GM23248 (cell line): ENCODE results near the gene MTPN. TPM values are rescaled to one million over a fixed set of nuclear protein-coding genes. Genes with fewer than 3 reads are reported as not detected.

Experiments used
- DNase-seq: peaks from one replicate; pipeline ENCODE4 v3.0.0-alpha.2; 2015
- H2AFZ ChIP-seq: fragments of 200-600 bp; sonication (generic); 2 replicates; pipeline ENCODE4 v1.6.1; 2016; ENCODE audit warnings: antibody characterized with exemption
- H3F3A ChIP-seq: fragments of 200-600 bp; sonication (generic); 2 replicates; pipeline ENCODE4 v1.6.1; 2016; ENCODE audit warnings: mild to moderate bottlenecking, antibody characterized with exemption, mixed run types; ENCODE audit not compliant: insufficient read depth
- H3K27ac ChIP-seq: fragments of 200-600 bp; sonication (generic); 2 replicates; pipeline ENCODE4 v1.5.1; 2016; ENCODE audit warnings: mild to moderate bottlenecking
- H3K27me3 ChIP-seq: fragments of 200-600 bp; sonication (generic); replicated peaks from 2 replicates; pipeline ENCODE4 v1.6.1; 2016; ENCODE audit warnings: mild to moderate bottlenecking; ENCODE audit not compliant: insufficient read depth
- H3K36me3 ChIP-seq: fragments of 200-600 bp; sonication (generic); 2 replicates; pipeline ENCODE4 v1.6.1; 2016; ENCODE audit warnings: low read depth, mild to moderate bottlenecking
- H3K4me1 ChIP-seq: fragments of 200-600 bp; sonication (generic); 2 replicates; pipeline ENCODE4 v1.6.1; 2016; ENCODE audit warnings: mild to moderate bottlenecking; ENCODE audit not compliant: insufficient read depth
- H3K4me2 ChIP-seq: fragments of 200-600 bp; sonication (generic); one replicate; pipeline ENCODE4 v1.6.1; 2016; ENCODE audit warnings: mild to moderate bottlenecking; ENCODE audit not compliant: unreplicated experiment
- H3K4me3 ChIP-seq: fragments of 200-600 bp; sonication (generic); 2 replicates; pipeline ENCODE4 v1.5.1; 2016; ENCODE audit warnings: mild to moderate bottlenecking
- H3K79me2 ChIP-seq: fragments of 200-600 bp; sonication (generic); 2 replicates; pipeline ENCODE4 v1.6.1; 2016; ENCODE audit warnings: mild to moderate bottlenecking; ENCODE audit not compliant: insufficient read depth
- H3K9ac ChIP-seq: fragments of 200-600 bp; sonication (generic); 2 replicates; pipeline ENCODE4 v1.6.1; 2016; ENCODE audit warnings: mild to moderate bottlenecking
- H3K9me2 ChIP-seq: fragments of 200-600 bp; sonication (generic); 2 replicates; pipeline ENCODE4 v1.6.1; 2016; ENCODE audit warnings: mixed run types, mild to moderate bottlenecking, moderate library complexity; ENCODE audit not compliant: insufficient read depth
- H3K9me3 ChIP-seq: fragments of 200-600 bp; sonication (generic); one replicate; pipeline ENCODE4 v1.6.1; 2017; ENCODE audit warnings: low read depth
- H4K20me1 ChIP-seq: fragments of 200-600 bp; sonication (generic); 2 replicates; pipeline ENCODE4 v1.6.0; 2016; ENCODE audit not compliant: insufficient read depth
- EZH2 ChIP-seq: fragments of 200-600 bp; sonication (generic); IDR thresholded peaks from 2 replicates; pipeline ENCODE4 v1.6.1; 2018; ENCODE audit warnings: antibody characterized with exemption, mild to moderate bottlenecking; ENCODE audit not compliant: insufficient read depth, poor library complexity, severe bottlenecking
- EZH2phosphoT487 ChIP-seq: fragments of 200-600 bp; sonication (generic); IDR thresholded peaks from 2 replicates; pipeline ENCODE4 v1.6.1; 2018; ENCODE audit warnings: antibody characterized with exemption, moderate library complexity, mild to moderate bottlenecking, low read depth; ENCODE audit not compliant: insufficient read depth
- WGBS, 2 experiments: methylation state at CpG; one replicate each; pipeline ENCODE4 v1.1.6; 2015 to 2017; ENCODE audit warnings: low lambda C conversion rate in 2 of 2, low coverage in 1 of 2; ENCODE audit errors: missing lambda C conversion rate in 2 of 2; 5-methylcytosine and 5-hydroxymethylcytosine counted together
- in situ Hi-C: fragments of 300-500 bp; cut with MboI; formaldehyde crosslinking; loops from 2 replicates; pipeline ENCODE4 v1.15.0; 2020
- polyA plus RNA-seq: library from polyadenylated mRNA; unstranded; fragments of >200 nt; fragmentation: Nextera tagmentation; extraction: Ambion mirVana; gene quantifications from 2 replicates; pipeline ENCODE4 v1.2.1, GENCODE V29; 2016
- total RNA-seq: library from RNA; depleted of rRNA; stranded (reverse); fragments of >200 nt; shearing (Covaris generic); gene quantifications from 2 replicates; pipeline ENCODE4 v1.2.3, GENCODE V29; 2014

Gene MTPN
- total and polyA plus RNA-seq, 2 experiments from 2014 or later, result 133 to 145 TPM

GRCh38 chr7:136018104-136018503 is 40.9 kb upstream of the MTPN start:
- Histone ChIP-seq H3K9ac (no peak overlapping the region), H3K79me2 (no peaks in the 10 kb centered on the region), H4K20me1 (no peaks in the 10 kb centered on the region), H3K27me3 (0 out of 2 replicates have a peak, but pooled peaks cover 7% of the 10 kb centered on the region), H3K9me3 (no peaks in the 10 kb centered on the region), H3K36me3 (no peaks in the 10 kb centered on the region), H3K4me1 (no peaks in the 10 kb centered on the region), H3K27ac (no peak overlapping the region), H3K4me2 (no peak overlapping the region), H2AFZ (no peak overlapping the region), H3K4me3 (no peak overlapping the region), H3K9me2 (no peaks in the 10 kb centered on the region; the same call in 1 of the 2 replicates), H3F3A (no peaks in the 10 kb centered on the region)
- in situ Hi-C loops, result no loop called here
- TF ChIP-seq EZH2 (no peak), EZH2phosphoT487 (no peak)
- peak; percentile 66 for DNase-seq
- WGBS, 2 experiments, result 6 to 7% methylated on average over 2 of the region's 2 CpGs

- in situ Hi-C loops, result no loop called here
- WGBS, 2 experiments, result 66 to 73% methylated on average over 5 of the region's 5 CpGs
- peak; percentile 2 for DNase-seq
- H2AFZ ChIP-seq, result no peak overlapping the region
- H3K9me2 ChIP-seq, result no peaks in the 10 kb centered on the region; the same call in 1 of the 2 replicates
- 0 out of 2 replicates have a peak, but pooled peaks cover 7% of the 10 kb centered on the region for H3K27me3 ChIP-seq
- H3K27ac ChIP-seq, result no peak overlapping the region
- TF ChIP-seq EZH2phosphoT487 (no peak), EZH2 (no peak)
- H3K4me2 ChIP-seq, result no peak overlapping the region
- no peaks in the 10 kb centered on the region for H3F3A ChIP-seq
- H3K9ac ChIP-seq, result no peak overlapping the region
- H4K20me1 ChIP-seq, result no peaks in the 10 kb centered on the region
- no peak overlapping the region for H3K4me3 ChIP-seq
- H3K36me3 ChIP-seq, result no peaks in the 10 kb centered on the region
- H3K79me2 ChIP-seq, result no peaks in the 10 kb centered on the region
- no peaks in the 10 kb centered on the region for H3K9me3 ChIP-seq
- no peaks in the 10 kb centered on the region for H3K4me1 ChIP-seq
Measured at GRCh38 chr7:136016649-136017395, 39.7 kb upstream of the MTPN start.

GRCh38 chr7:136015638-136016037 is 38.5 kb upstream of the MTPN start:
- Histone ChIP-seq H3K27ac (no peak overlapping the region), H2AFZ (no peak overlapping the region), H3K4me3 (no peak overlapping the region), H3F3A (no peaks in the 10 kb centered on the region), H3K9ac (no peak overlapping the region), H3K9me2 (no peaks in the 10 kb centered on the region; the same call in 1 of the 2 replicates), H3K27me3 (0 out of 2 replicates have a peak, but pooled peaks cover 7% of the 10 kb centered on the region), H4K20me1 (no peaks in the 10 kb centered on the region), H3K79me2 (no peaks in the 10 kb centered on the region), H3K36me3 (no peaks in the 10 kb centered on the region), H3K4me2 (no peak overlapping the region), H3K9me3 (no peaks in the 10 kb centered on the region), H3K4me1 (no peaks in the 10 kb centered on the region)
- in situ Hi-C loops, result no loop called here
- WGBS, 2 experiments, result 33 to 40% methylated on average over 1 of the region's 1 CpG
- TF ChIP-seq EZH2phosphoT487, result no peak
- no peak for TF ChIP-seq EZH2
- no peak for DNase-seq

GRCh38 chr7:136014659-136015058 is 37.5 kb upstream of the MTPN start:
- Histone ChIP-seq H3K4me3 (no peak overlapping the region), H3K79me2 (no peaks in the 10 kb centered on the region), H2AFZ (no peak overlapping the region), H3K4me2 (no peak overlapping the region), H4K20me1 (no peaks in the 10 kb centered on the region), H3K27ac (no peak overlapping the region), H3K9ac (no peak overlapping the region), H3F3A (no peaks in the 10 kb centered on the region), H3K4me1 (no peaks in the 10 kb centered on the region), H3K27me3 (0 out of 2 replicates have a peak, but pooled peaks cover 7% of the 10 kb centered on the region), H3K9me3 (no peaks in the 10 kb centered on the region), H3K9me2 (no peaks in the 10 kb centered on the region; the same call in 1 of the 2 replicates), H3K36me3 (no peaks in the 10 kb centered on the region)
- TF ChIP-seq EZH2, result no peak
- TF ChIP-seq EZH2phosphoT487, result no peak
- DNase-seq, result no peak
- WGBS, 2 experiments, result 70 to 75% methylated on average over 3 of the region's 3 CpGs
- in situ Hi-C loops, result no loop called here
